K562 (cell line): ENCODE results near the gene CALML3. TPM values are rescaled to one million over a fixed set of nuclear protein-coding genes. Genes with fewer than 3 reads are reported as not detected.

ENCODE experiments used
- ATAC-seq: fragments of 200-7000 bp; cut with Tn5 transposase; 3 replicates; pipeline ENCODE4 v1.9.1; 2020; ENCODE audit warnings: moderate library complexity
- BruUV-seq: library from RNA; stranded (reverse); fragments of 400-500 nt; replicated peaks from 2 replicates; lab custom pipeline; 2021; lab: Mats Ljungman, UMichigan
- CTCF ChIA-PET: fragments of 300-600 bp; formaldehyde crosslinking; extraction: SDS; loops from one replicate; lab custom pipeline; 2021; ENCODE audit warnings: low intra/inter-chr PET ratio; lab: Yijun Ruan, JAX
- POLR2A ChIA-PET: fragments of 300-600, 350-650 bp; sonication (Branson Sonifier 250); formaldehyde crosslinking; extraction: SDS; loops from one replicate; lab custom pipeline; 2021; ENCODE audit warnings: antibody characterized with exemption, inconsistent platforms; lab: Yijun Ruan, JAX
- DNase-seq, 4 experiments: peaks; one replicate each; pipeline versions ENCODE4 v3.0.0 to v3.0.0-alpha.2; 2011 to 2018; ENCODE audit warnings: low spot score in 3 of 4, mixed read lengths in 3 of 4; ENCODE audit errors: extremely low read depth in 1 of 4
- FAIRE-seq: peaks from 2 replicates; lab custom pipeline; 2011; peaks lifted over from hg19 to GRCh38; lab: Jason Lieb, UNC
- H2AFZ ChIP-seq: 2 replicates; pipeline ENCODE4 v1.6.0; 2011; ENCODE audit warnings: low read depth, low read length, control low read depth, inconsistent platforms
- H3K27ac ChIP-seq: fragments of 200-600 bp; 3 replicates; pipeline ENCODE4 v1.8.0; 2011; ENCODE audit warnings: low read depth, mild to moderate bottlenecking, control low read depth, inconsistent platforms, low read length, moderate library complexity, mixed read lengths; ENCODE audit errors: extremely low read depth
- H3K27me3 ChIP-seq, 2 experiments: fragments of 300-600 bp in 1 of 2; 2 replicates in 1 of 2; 3 replicates in 1 of 2; pipeline versions ENCODE4 v1.6.0 to v1.8.0; 2011; ENCODE audit warnings: inconsistent platforms in 2 of 2, low read length in 2 of 2, mild to moderate bottlenecking in 1 of 2, mixed read lengths in 1 of 2, moderate library complexity in 1 of 2; ENCODE audit not compliant: control insufficient read depth in 2 of 2, insufficient read depth in 2 of 2
- H3K36me3 ChIP-seq: fragments of 300-600 bp; 3 replicates; pipeline ENCODE4 v1.8.0; 2011; ENCODE audit warnings: mild to moderate bottlenecking, low read length, inconsistent platforms; ENCODE audit not compliant: control insufficient read depth, insufficient read depth
- H3K4me1 ChIP-seq, 2 experiments: fragments of 200-600 bp in 1 of 2; replicated peaks in 1 of 2; 2 replicates in 1 of 2; 3 replicates in 1 of 2; pipeline versions ENCODE4 v1.5.1 to v1.8.0; 2011; ENCODE audit warnings: inconsistent platforms in 2 of 2, low read length in 2 of 2, mild to moderate bottlenecking in 1 of 2, mixed read lengths in 1 of 2, moderate library complexity in 1 of 2; ENCODE audit not compliant: control insufficient read depth in 2 of 2, insufficient read depth in 2 of 2
- H3K4me2 ChIP-seq: 2 replicates; pipeline ENCODE4 v1.6.1; 2011; ENCODE audit warnings: low read length, control low read depth, inconsistent platforms, mixed read lengths; ENCODE audit not compliant: insufficient read depth
- H3K4me3 ChIP-seq: fragments of 200-600 bp; sonication (generic), shearing (Covaris generic); 2 replicates; pipeline ENCODE4 v1.5.1; 2016; ENCODE audit warnings: control low read depth, inconsistent platforms
- H3K79me2 ChIP-seq: fragments of 200-600 bp; 3 replicates; pipeline ENCODE4 v1.8.0; 2011; ENCODE audit warnings: low read length, inconsistent platforms; ENCODE audit not compliant: control insufficient read depth, insufficient read depth
- H3K9ac ChIP-seq, 2 experiments: 2 replicates each; pipeline versions ENCODE4 v1.6.0 to v1.6.1; 2011; ENCODE audit warnings: low read depth in 2 of 2, low read length in 2 of 2, control low read depth in 1 of 2, inconsistent platforms in 1 of 2, mild to moderate bottlenecking in 1 of 2, mixed read lengths in 1 of 2; ENCODE audit not compliant: insufficient read depth in 1 of 2
- H3K9me1 ChIP-seq: one replicate; pipeline ENCODE4 v1.6.0; 2011; ENCODE audit warnings: inconsistent platforms, mild to moderate bottlenecking, low read length, moderate library complexity; ENCODE audit not compliant: control insufficient read depth, insufficient read depth
- H3K9me3 ChIP-seq: replicated peaks from 2 replicates; pipeline ENCODE4 v1.5.1; 2011; ENCODE audit warnings: low read depth, low read length, inconsistent platforms; ENCODE audit not compliant: control insufficient read depth, insufficient read depth
- H4K20me1 ChIP-seq: replicated peaks from 2 replicates; pipeline ENCODE4 v1.6.1; 2011; ENCODE audit warnings: low read length, inconsistent platforms, mixed read lengths; ENCODE audit not compliant: control insufficient read depth, insufficient read depth
- ERF ChIP-seq: fragments of 450-650 bp; formaldehyde crosslinking; IDR thresholded peaks from 2 replicates; pipeline ENCODE4 v1.4.0; 2020; ENCODE audit warnings: mild to moderate bottlenecking, mixed read lengths
- ZBTB33 ChIP-seq: sonication (generic); formaldehyde crosslinking; IDR thresholded peaks from 2 replicates; pipeline ENCODE4 v1.8.1; 2023; ENCODE audit warnings: mild to moderate bottlenecking, missing genetic modification reagents
- WGBS: fragments of 100-300 bp; shearing (Covaris generic); methylation state at CpG from one replicate; pipeline ENCODE4 v1.1.6; 2016; ENCODE audit warnings: low coverage, mixed read lengths; ENCODE audit not compliant: insufficient coverage; ENCODE audit errors: missing lambda C conversion rate; 5-methylcytosine and 5-hydroxymethylcytosine counted together
- in situ Hi-C: fragments of 300-500 bp; cut with MboI; formaldehyde crosslinking; loops from 4 replicates; pipeline ENCODE4 v1.15.0; 2018; ENCODE audit warnings: inconsistent platforms, mixed read lengths
- intact Hi-C: fragments of 100-400 bp; cut with micrococcal nuclease; formaldehyde crosslinking; loops from 2 replicates; pipeline ENCODE4 v1.14.2; 2022
- polyA plus RNA-seq, 8 experiments: library from polyadenylated mRNA; depleted of rRNA in 4 of 8; stranded (reverse) in 5 of 8; unstranded in 3 of 8; fragments of >200 nt; fragmentation: Nextera tagmentation in 2 of 8; fragmentation: Illumina TruSeq in 1 of 8; extraction: Ambion mirVana in 2 of 8; extraction: Trizol in 1 of 8; gene quantifications; 2 replicates each; pipeline versions ENCODE4 v1.2.1 to v1.2.3, GENCODE V29; 2011 to 2014; ENCODE audit warnings: inconsistent platforms in 1 of 8, missing spikeins in 1 of 8
- total RNA-seq, 7 experiments: library from RNA; depleted of rRNA in 6 of 7; stranded (reverse); fragments of >200 nt in 6 of 7; fragmentation: Illumina TruSeq in 2 of 7; extraction: Trizol in 2 of 7; gene quantifications; 2 replicates each; pipeline versions ENCODE4 v1.2.1 to v1.2.3, GENCODE V29; 2011 to 2021; ENCODE audit warnings: low replicate concordance in 1 of 7

CALML3 gene
- total and polyA plus RNA-seq, 9 of the 15 experiments (the other 6 are each of a cell fraction or from before 2014, with no cell fraction given), result not detected

GRCh38 chr10:5498791-5499492 lies 25.8 kb upstream of the CALML3 start:
- H4K20me1 ChIP-seq, result no peaks in the 10 kb centered on the region
- no peaks in the 10 kb centered on the region for H3K9me3 ChIP-seq
- BruUV-seq, result no TSS peak
- intact Hi-C loops, result no loop called here
- no peak overlapping the region for H2AFZ ChIP-seq
- 78% methylated on average over 45 of the region's 61 CpGs for WGBS
- no peaks in the 10 kb centered on the region for H3K9me1 ChIP-seq
- DNase-seq (no peak), ATAC-seq (no peak), FAIRE-seq (no peak)
- H3K4me3 ChIP-seq, result no peak overlapping the region
- H3K27me3 ChIP-seq, result peaks cover 0 to 17% of the 10 kb centered on the region in 2 experiments; a peak in 2 of 5 replicates
- H3K79me2 ChIP-seq, result no peaks in the 10 kb centered on the region
- H3K36me3 ChIP-seq, result no peaks in the 10 kb centered on the region
- peaks cover 15 to 48% of the 10 kb centered on the region in 2 experiments for H3K4me1 ChIP-seq
- H3K9ac ChIP-seq, result no peak overlapping the region
- ChIA-PET CTCF (no interaction called here), POLR2A (interaction anchor here (0.6 to 2.1 kb wide), 3 partner anchors 9 to 17 kb away, joined by 3 to 8 read pairs (median 4); no protein-coding TSS in a partner anchor)
- in situ Hi-C loops, result no loop called here
- H3K4me2 ChIP-seq, result no peak overlapping the region
- TF ChIP-seq ZBTB33, result peak; percentile 85
- no peak for TF ChIP-seq ERF (CRISPR knock-in tag)
- no peak overlapping the region for H3K27ac ChIP-seq
